Spinal cord (tissue), 10 donors: Measurements from ENCODE around the gene TRPM5. TPM values are rescaled to one million over a fixed set of nuclear protein-coding genes. Genes with fewer than 3 reads are reported as not detected.
A peak's percentile ranks its signal among the peaks of the same experiment; 100 is the strongest.

ENCODE experiments used
- DNase-seq, 6 donors: peaks; one replicate each; pipeline versions ENCODE4 v3.0.0 to v3.0.0-alpha.2; 2013 to 2015; ENCODE audit warnings: low spot score in 6 of 6, low read depth in 4 of 6
- H3K27ac ChIP-seq: one replicate; pipeline ENCODE4 v1.5.1; 2013; ENCODE audit warnings: low read depth, low read length, control low read depth
- H3K27me3 ChIP-seq: one replicate; pipeline ENCODE4 v1.6.1; 2013; ENCODE audit warnings: low read length; ENCODE audit not compliant: control insufficient read depth, insufficient read depth
- H3K36me3 ChIP-seq: one replicate; pipeline ENCODE4 v1.6.1; 2013; ENCODE audit warnings: low read length; ENCODE audit not compliant: control insufficient read depth, insufficient read depth
- H3K4me1 ChIP-seq: one replicate; pipeline ENCODE4 v1.6.1; 2013; ENCODE audit warnings: low read length; ENCODE audit not compliant: control insufficient read depth, insufficient read depth
- H3K4me3 ChIP-seq: one replicate; pipeline ENCODE4 v1.5.1; 2013; ENCODE audit warnings: low read depth, low read length, control low read depth
- H3K9me3 ChIP-seq: one replicate; pipeline ENCODE4 v1.6.1; 2013; ENCODE audit warnings: low read length; ENCODE audit not compliant: control insufficient read depth, insufficient read depth
- WGBS: methylation state at CpG from one replicate; pipeline ENCODE4 v1.1.5; 2013; ENCODE audit warnings: missing lambda C conversion rate; ENCODE audit not compliant: insufficient coverage; 5-methylcytosine and 5-hydroxymethylcytosine counted together
- long read RNA-seq, 4 donors: transcript quantifications; one replicate each; lab custom pipeline, GENCODE V29; 2026
- polyA plus RNA-seq, 2 donors: library from polyadenylated mRNA; unstranded; fragments of 120-200 nt; gene quantifications; one replicate each; pipeline ENCODE4 v1.2.1, GENCODE V29; 2013; ENCODE audit not compliant: insufficient read length in 2 of 2
- total RNA-seq, 2 donors: library from RNA; depleted of rRNA in 1 of 2; stranded (reverse); fragments of 120-200 nt in 1 of 2; fragments of >200 nt in 1 of 2; gene quantifications; one replicate each; pipeline versions ENCODE4 v1.2.3 to v1.2.4, GENCODE V29; 2013 to 2014
- donor health status: healthy.

TRPM5 gene
- total RNA-seq (under 1 TPM; 0.10 to 0.11 TPM), polyA plus RNA-seq (under 1 TPM in 1 of 2 donors, not detected in 1; 0.08 TPM)
- long read RNA-seq, donor 1 = 0 reads
- long read RNA-seq, donor 2 = 0 reads
- long read RNA-seq, donor 3 = 0 reads
- long read RNA-seq, donor 4 = 0 reads

GRCh38 chr11:2443881-2444820 lies at the start of gene TRPM5:
TRPM5 (minus strand) TSS chr11:2444514; CDS start chr11:2423036, 21,478 bp downstream.
- Histone ChIP-seq H3K4me3 (peak within 1 kb of the TSS; percentile 5), H3K27ac (no peak within 1 kb of the TSS), H3K36me3 (no peaks in the 10 kb centered on the region), H3K4me1 (peaks cover 28% of the 10 kb centered on the region), H3K27me3 (peaks cover 50% of the 10 kb centered on the region), H3K9me3 (no peaks in the 10 kb centered on the region)
- DNase-seq = no peak
- WGBS = 7% methylated on average over 42 of the region's 64 CpGs

GRCh38 chr11:2489083-2489482 lies 44.8 kb upstream of the TRPM5 start:
- no peak for DNase-seq
- no peak overlapping the region for H3K27ac ChIP-seq
- peaks cover 3% of the 10 kb centered on the region for H3K27me3 ChIP-seq
- 29% methylated on average over 2 of the region's 2 CpGs for WGBS
- no peaks in the 10 kb centered on the region for H3K4me1 ChIP-seq
- H3K36me3 ChIP-seq = no peaks in the 10 kb centered on the region
- H3K4me3 ChIP-seq = no peak overlapping the region
- H3K9me3 ChIP-seq = peaks cover 8% of the 10 kb centered on the region

- Histone ChIP-seq H3K27me3 (peaks cover 3% of the 10 kb centered on the region), H3K4me1 (no peaks in the 10 kb centered on the region), H3K36me3 (no peaks in the 10 kb centered on the region), H3K9me3 (peaks cover 8% of the 10 kb centered on the region), H3K4me3 (no peak overlapping the region), H3K27ac (no peak overlapping the region)
- DNase-seq = no peak
Measured at GRCh38 chr11:2488004-2488403, 43.7 kb upstream of the TRPM5 start.

- no peak for DNase-seq
- WGBS = 92% methylated on average over 15 of the region's 16 CpGs
Measured at GRCh38 chr11:2484576-2485125, 40.3 kb upstream of the TRPM5 start.

DNA sequence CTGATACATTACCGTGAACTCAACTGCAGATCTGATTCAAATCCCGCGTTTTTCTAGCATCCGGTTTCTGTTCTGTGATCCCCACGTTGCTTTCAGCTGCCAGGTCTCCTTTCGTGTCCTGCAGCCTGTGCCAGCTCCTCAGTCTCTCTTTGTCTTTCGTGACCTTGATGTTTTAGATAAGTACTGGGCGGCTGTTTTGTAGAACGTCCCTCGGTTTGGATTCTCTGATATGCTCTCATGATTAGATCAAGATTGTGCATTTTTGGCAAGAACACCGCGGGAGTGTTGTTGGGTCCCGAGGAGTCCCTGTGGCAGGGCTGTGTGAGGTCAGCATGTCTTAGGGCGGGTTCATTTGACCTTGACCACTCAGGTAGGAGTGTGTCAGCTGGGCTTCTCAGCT lies 39.1 kb upstream of the TRPM5 start:
- Histone ChIP-seq H3K27me3 (peaks cover 3% of the 10 kb centered on the region), H3K4me1 (no peaks in the 10 kb centered on the region), H3K4me3 (no peak overlapping the region), H3K9me3 (peaks cover 3% of the 10 kb centered on the region), H3K27ac (no peak overlapping the region), H3K36me3 (no peaks in the 10 kb centered on the region)
- WGBS = 73% methylated on average over 14 of the region's 14 CpGs
- no peak for DNase-seq

More at GRCh38 chr11:2484576-2485125, 40.3 kb upstream of the TRPM5 start:
- no peaks in the 10 kb centered on the region for H3K36me3 ChIP-seq
- peaks cover 3% of the 10 kb centered on the region for H3K27me3 ChIP-seq
- no peak overlapping the region for H3K4me3 ChIP-seq
- peaks cover 8% of the 10 kb centered on the region for H3K9me3 ChIP-seq
- no peaks in the 10 kb centered on the region for H3K4me1 ChIP-seq
- H3K27ac ChIP-seq = no peak overlapping the region

DNA sequence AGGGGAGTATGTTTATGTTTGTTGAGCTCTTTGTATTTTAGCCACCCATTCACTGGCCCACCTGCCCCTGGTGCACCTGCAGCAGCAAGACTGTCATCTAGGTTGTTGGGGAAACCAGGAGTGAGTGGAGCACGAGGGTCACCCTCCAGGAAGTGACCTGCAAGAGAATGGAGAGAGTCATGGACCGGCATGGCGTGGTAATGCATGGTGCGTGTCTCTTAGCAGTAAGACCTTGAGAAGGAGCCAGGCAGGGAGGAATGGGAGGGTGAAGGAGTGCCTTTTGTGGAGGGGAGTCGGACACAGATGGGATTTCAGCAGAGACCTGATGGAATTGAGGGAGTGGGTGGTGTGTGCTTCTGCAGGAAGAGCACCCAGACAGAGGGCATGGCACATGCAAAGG lies 38.4 kb upstream of the TRPM5 start:
- Histone ChIP-seq H3K4me1 (no peaks in the 10 kb centered on the region), H3K27ac (no peak overlapping the region), H3K9me3 (no peaks in the 10 kb centered on the region), H3K36me3 (no peaks in the 10 kb centered on the region), H3K27me3 (peaks cover 3% of the 10 kb centered on the region), H3K4me3 (no peak overlapping the region)
- no peak for DNase-seq
- 65% methylated on average over 5 of the region's 5 CpGs for WGBS

DNA sequence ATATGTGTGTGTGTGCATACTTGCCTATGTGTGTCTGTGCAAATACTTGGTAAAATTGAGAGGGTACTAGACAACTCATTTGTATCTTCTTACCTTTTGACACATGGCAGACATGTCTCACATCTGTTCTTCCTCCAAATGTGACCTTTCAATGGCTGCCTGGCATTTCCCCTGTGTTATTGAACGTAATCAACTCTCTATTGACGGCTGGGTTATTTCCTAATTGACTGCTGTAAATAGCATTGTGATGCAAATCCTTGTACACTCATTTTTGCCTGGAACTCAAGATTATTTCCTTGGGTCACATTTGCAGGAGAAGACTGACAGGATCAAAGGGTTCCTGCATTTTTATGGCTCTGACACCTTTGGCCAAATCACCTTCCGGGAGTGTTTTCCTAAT lies 37.9 kb upstream of the TRPM5 start:
- Histone ChIP-seq H3K36me3 (no peaks in the 10 kb centered on the region), H3K4me1 (no peaks in the 10 kb centered on the region), H3K27me3 (peaks cover 3% of the 10 kb centered on the region), H3K4me3 (no peak overlapping the region), H3K9me3 (no peaks in the 10 kb centered on the region), H3K27ac (no peak overlapping the region)
- WGBS = 29% methylated on average over 1 of the region's 3 CpGs
- DNase-seq = no peak

GRCh38 chr11:2481253-2481652 lies 36.9 kb upstream of the TRPM5 start:
- DNase-seq = no peak
- H3K27ac ChIP-seq = no peak overlapping the region
- no peak overlapping the region for H3K4me3 ChIP-seq
- 91% methylated on average over 11 of the region's 14 CpGs for WGBS
- H3K36me3 ChIP-seq = no peaks in the 10 kb centered on the region
- no peaks in the 10 kb centered on the region for H3K4me1 ChIP-seq
- H3K9me3 ChIP-seq = no peaks in the 10 kb centered on the region
- peaks cover 3% of the 10 kb centered on the region for H3K27me3 ChIP-seq

DNA sequence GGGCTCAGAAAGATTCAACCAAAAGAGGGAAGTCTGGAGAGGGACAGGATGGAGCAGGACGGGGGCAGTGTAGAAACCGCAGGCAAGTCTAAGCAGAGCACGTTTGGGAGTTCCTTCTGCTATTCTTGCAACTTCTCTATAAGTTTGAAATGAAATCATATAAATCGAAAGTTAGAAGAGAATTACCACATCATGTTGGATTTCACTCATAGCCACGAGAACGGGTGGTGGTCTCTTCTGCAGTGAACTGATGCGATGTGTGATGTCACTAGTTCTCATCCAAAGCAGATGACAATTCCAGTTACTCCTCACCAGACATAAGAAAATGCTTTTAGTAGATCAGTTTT lies 36.5 kb upstream of the TRPM5 start:
- no peak for DNase-seq
- no CpG with 5 or more reads among the region's 7 CpGs for WGBS
- Histone ChIP-seq H3K27me3 (peaks cover 3% of the 10 kb centered on the region), H3K4me1 (no peaks in the 10 kb centered on the region), H3K27ac (no peak overlapping the region), H3K4me3 (no peak overlapping the region), H3K36me3 (no peaks in the 10 kb centered on the region), H3K9me3 (no peaks in the 10 kb centered on the region)
